NCI-H524 (cell line): Measurements from ENCODE around the gene CTPS2.
"Not testable (repeated sequence)": the region's sequence is repeated elsewhere in the genome, so short reads cannot be mapped to it uniquely, and the experiment has no call there.

Source experiments
- DNase-seq, 2 experiments: peaks; one replicate each; lab custom pipeline; 2025; lab: John Stamatoyannopoulos, UW

The CTPS2 gene

GRCh38 chrX:16603822-16604221 lies 108.6 kb downstream of the CTPS2 start:
- DNase-seq = no peak

DNA sequence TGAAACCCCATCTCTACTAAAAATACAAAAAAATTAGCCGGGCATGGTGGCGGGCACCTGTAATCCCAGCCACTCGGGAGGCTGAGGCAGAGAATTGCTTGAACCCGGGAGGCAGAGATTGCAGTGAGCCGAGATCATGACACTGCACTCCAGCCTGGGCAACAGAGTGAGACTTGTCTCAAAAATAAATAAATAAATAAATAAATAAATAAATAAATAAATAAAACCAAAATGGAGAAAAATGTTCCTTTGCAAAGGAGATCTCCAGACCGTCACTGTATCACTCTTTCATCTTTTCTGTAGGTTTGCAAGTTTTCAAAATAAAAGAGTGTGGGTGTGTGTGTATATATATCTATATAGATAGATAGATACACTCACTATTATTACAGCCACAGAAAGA lies 109.2 kb downstream of the CTPS2 start:
- not testable (repeated sequence) for DNase-seq

DNA sequence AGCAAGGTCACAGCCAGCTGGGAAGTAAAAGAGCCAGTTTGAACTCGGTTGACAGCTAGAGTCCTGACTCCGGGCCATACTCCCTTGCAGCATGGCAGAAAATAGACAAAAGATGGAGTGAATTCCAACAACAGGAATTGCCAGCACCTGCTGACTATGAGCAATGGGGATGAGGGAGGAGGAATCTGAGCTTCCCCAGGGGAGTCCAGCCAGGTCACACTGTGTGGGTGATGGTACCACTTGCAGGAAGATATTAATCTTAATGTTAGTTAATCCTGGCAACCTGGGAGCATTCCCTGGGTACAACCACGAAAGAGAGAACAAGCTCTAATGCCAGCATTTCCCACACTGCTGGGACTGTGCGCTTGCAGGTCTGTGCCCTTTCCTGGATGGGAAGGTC lies 110.6 kb downstream of the CTPS2 start:
- DNase-seq = no peak

DNA sequence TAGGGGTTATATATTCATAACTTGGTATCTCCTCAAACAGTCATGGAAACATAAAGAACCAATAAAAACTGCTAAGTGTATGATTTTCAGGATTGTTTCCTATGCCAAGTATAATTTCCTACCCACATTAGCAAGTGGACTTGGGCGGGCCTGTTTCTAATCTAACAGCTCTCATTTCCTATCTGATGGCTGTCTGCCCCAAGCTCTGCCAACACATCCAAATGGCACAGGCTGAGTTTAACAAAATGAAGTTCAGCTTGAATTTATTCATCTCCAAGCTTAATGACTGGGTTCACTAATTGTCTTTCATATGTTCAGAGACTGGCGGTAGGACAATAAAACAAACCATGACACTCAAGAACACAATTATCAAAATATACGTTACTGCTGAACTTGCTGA lies 118.0 kb downstream of the CTPS2 start:
- no peak for DNase-seq

GRCh38 chrX:16593801-16594200 lies 118.7 kb downstream of the CTPS2 start:
- no peak for DNase-seq

DNA sequence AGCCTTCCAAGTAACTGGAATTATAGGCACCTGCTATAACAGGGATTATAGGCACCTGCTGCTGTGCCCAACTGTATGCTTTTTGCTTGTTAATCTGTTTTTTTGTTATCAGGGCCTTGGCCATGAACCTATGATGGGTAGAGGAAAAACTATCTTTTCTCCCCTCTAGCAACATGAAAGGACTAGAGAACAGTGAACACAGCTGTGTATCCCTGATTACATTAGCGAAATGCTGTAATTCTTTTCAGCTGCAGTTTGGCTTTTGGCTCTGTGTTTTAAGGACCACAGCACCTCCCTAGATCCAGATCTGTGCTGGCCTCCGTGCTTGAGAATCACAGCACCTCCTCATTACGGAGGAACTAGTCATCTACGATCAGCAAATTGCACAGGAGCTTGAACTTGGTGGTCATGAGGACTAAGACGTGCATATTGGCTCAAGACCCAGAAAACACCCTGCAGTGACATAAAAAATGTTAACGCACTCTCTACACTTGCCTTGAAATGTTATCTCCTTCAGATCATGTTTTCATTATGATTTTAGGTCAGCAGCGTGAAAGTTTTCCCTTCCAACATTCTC lies 120.2 kb downstream of the CTPS2 start:
- DNase-seq = no peak

GRCh38 chrX:16589826-16590225 lies 122.6 kb downstream of the CTPS2 start:
- DNase-seq = no peak

DNA sequence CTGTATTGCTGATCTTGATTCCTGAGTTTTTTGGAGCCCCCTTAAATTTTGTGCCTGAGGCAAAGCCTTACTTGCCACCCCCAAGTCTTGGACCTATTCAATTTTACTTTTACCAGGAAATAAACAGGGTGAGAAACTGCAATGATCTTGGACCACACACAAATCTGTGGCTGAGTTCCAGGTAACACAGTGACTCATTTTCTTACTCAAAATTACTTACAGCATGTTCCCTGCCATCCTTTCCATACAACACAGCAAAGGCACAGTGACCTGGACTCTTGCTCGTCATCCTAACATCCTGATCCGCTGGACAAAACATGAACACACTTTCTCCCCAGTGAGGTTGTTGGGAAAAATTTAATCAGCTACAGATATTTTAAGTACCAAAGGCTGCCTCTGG lies 123.3 kb downstream of the CTPS2 start:
- no peak for DNase-seq

DNA sequence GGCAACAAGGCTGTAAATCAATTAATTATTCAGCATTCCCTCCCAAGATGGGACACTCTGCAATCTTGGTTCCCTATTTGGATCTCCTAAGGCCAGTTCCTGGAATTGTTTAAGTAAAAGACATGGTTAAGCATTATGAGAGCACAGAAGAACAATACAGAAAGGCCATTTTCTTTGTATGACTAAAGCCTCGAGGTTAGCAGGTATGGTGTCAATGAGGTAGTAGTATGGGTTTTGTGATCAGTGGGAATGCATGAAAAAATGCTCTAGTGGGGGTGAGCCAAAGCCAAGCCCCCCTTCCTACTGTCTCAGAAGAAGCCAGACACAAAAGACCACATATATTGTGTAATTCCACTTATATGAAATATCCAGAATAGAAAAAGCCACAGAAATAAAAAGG lies 124.2 kb downstream of the CTPS2 start:
- no peak for DNase-seq

DNA sequence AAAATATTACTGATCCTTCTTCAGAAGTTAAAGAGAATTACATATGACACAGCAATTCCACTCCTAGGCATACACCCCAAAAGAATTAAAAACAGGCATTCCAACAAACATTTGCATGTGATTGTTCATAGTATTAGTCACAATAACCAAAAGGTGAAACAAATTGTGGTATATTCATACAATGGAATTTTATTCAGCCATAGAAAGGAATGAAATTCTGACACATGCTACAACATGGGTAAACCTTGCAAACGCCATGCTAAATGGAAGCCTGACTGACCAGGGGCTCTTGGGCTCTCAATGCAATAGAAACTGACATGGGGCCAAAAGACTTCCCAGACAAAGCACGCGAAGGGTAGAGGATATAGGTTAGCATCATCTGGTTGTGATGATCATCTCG lies 124.6 kb downstream of the CTPS2 start:
- no peak for DNase-seq

DNA sequence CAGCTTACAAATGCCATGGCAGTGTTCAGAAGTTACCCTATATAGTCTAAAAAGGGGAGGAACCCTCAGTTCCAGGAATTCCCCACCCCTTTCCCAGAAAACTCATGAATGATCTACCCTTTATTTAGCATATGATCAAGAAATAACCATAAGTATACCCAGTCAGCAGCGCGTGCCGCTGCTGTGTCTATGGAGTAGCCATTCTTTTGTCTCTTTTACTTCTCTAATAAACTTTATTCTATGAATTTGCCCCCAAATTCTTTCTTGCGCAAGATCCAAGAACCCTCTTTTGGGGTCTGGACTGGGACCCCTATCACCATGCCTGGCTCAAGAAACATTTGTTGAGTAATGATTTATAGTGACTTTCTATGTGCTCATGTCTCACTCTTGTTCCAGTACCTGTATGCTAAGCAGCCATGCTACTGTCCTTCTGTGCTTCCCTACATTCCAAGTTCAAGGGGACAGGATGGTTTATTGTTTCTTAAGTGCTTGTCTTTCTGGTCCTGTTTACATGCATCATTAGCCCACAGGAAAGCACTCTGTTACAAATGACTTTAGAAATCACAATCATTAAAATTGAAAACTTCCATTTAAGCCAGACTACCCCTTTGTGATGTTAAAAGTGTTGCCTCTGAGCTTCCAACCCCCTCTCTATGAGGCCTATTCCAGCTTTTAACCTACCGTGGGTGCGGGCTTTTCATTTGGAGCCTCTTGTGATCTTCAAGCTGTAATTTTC lies 125.9 kb downstream of the CTPS2 start:
- DNase-seq = no peak

DNA sequence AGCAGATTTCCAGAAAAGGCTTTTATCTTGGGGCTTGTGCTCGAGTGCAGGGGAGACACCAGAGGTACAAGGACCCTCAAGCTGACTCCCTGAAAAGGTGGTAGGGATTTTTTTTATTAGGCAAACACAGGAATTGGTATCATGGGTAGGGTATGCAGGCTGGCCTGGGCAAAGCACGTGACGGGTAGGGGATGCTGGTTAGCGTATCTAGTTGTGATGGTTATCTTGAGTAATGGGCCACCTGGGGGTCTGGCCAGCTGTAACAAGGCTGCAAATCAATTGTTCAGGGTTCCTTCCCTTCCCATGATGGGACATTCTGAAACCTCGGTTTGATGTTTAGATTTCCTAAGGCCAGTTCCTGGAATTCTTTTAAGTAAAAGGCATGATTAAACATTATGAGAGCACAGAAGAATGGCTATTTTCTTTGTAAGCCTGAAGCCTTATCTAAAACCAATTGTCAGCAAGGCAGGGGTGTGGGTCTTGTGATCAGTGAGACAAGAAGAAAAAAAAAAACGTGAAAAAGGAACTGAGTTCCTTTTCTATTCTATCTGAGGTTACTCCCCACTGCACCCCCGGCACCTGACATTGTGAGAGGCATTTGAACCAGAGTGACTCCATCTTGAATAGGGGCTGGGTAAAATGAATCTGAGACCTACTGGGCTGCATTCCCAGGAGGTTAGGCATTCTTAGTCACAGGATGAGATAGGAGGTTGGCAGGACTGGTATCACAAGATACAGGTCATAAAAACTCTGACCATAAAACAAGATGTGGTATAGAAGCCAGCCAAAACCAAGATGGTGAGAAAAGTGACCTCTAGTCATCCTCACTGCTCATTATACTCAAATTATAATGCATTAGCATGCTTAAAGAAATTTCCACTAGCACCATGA lies 126.7 kb downstream of the CTPS2 start:
- DNase-seq = no peak

DNA sequence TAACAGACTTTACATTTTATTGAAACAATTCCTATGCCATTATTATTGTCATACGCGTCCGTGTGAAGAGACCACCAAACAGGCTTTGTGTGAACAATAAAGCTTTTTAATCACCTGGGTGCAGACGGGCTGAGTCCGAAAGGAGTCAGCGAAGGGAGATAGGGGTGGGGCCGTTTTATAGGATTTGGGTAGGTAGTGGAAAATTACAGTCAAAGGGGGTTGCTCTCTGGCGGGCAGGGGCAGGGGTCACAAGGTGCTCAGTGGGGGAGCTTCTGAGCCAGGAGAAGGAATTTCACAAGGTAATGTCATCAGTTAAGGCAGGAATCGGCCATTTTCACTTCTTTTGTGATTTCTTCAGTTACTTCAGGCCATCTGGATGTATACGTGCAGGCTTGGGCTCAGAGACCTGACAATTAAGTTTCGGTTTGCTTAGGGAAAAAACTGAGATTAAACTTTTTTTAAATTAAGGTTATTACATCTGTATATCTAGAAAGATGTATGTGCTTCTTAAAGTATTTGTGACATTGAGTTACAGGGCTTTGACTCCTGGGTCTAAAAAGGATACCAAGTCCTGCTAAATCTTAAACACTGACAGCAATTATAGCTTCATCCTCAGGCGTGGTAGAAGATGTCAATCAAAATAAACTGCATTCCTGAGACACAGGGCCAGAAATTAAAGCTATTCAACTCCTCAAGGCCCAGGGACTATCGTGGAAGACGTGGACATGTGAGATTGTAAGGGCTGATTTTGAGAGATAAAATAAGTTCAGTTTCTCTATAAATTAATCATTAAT lies 132.3 kb downstream of the CTPS2 start:
- DNase-seq = not testable (repeated sequence)

GRCh38 chrX:16579517-16579916 lies 133.0 kb downstream of the CTPS2 start:
- no peak for DNase-seq

GRCh38 chrX:16578218-16578617 lies 134.3 kb downstream of the CTPS2 start:
- no peak for DNase-seq

DNA sequence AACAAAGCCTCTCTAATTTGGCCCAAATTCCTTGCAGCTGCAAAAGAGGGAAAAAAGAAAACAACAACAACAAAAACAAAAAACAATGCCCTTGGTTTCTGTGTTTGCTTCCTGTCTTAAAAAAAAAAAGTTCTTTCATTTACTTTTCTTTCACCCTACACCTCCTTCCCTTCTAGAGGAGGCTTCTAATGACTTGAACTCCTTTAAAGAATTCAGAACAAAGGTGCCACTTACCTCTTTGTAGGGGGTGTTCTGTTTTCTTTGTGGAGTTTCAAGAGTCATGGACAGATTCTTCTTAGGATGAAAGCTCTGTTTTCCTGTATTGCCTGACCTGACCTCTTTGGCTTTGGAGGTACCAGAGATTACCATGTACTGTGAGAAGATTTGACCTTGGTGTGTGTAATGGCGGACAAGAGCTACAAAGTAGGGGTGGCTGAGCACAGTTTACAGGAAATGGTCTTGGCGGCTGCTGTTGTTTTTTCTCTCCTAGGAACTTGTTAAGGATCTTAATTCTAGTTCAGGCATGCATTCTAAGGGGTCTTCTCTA lies 134.9 kb downstream of the CTPS2 start:
- no peak for DNase-seq

DNA sequence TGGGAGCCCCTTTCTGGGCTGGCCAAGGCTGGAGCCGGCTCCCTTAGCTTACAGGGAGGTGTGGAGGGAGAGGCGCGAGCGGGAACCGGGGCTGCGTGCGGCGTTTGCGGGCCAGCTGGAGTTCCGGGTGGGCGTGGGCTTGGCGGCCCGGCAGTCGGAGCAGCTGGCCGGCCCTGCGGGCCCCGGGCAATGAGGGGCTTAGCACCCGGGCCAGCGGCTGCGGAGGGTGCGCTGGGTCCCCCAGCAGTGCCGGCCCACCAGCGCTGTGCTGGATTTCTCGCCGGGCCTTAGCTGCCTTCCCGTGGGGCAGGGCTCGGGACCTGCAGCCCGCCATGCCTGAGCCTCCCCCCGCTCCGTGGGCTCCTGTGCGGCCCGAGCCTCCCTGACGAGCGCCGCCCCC lies 137.1 kb downstream of the CTPS2 start:
- DNase-seq = not testable (repeated sequence)

GRCh38 chrX:16573781-16574180 lies 138.7 kb downstream of the CTPS2 start:
- no peak for DNase-seq

DNA sequence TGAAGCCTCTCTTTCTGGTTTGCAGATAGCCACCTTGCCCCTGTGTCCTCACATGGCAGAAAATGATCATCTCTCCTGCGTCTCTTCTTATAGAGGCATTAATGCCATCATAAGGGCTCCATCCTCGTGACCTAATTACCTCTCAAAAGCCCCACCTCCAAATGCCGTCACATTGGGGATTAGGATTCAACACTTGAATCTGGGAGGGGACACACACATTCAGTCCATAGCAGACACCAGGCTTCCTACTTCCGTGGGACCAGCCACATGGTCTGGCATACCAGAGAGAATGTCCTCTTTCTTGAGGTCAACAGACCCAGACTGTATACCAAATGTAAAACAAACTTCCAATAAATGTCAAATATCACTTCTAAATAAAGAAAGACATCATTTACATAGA lies 144.8 kb downstream of the CTPS2 start:
- no peak for DNase-seq

DNA sequence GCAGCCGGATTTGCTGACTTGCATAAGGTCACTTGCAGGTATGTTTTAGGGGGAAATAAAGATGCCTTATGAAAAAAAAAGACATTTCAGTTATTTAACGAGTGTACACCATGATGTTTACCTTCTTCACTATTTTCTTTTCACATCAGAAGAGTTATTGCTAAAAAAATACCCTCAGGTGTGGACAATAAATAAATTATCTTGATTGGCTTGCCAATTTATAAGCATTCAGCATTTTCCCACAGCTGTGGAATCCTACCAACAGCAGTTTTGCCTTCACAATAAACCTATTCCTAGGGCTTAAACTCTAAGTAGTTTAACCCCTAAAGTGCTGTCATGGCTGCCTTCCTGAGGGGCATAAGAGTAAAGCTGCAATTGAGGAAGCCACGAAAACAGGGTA lies 145.9 kb downstream of the CTPS2 start:
- no peak for DNase-seq

DNA sequence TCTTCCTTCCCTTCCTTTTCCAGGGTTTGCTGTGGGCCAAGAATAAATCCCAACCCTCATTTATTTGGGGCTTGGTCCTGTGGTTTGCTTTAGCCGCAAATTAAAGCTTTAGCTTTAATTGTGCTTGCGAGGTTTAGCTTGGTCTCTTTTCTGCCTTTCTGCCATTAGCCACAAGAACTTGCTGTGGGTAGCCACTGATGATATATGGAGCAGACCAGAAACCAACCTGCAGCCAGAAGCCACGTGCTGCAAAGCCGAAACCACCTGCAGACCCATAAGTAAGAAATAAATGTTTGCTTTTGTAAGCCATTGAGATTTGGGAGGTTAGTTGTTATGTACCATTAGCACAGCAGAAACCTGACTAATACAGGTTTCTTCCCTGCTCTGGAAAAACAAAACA lies 152.3 kb downstream of the CTPS2 start:
- no peak for DNase-seq

DNA sequence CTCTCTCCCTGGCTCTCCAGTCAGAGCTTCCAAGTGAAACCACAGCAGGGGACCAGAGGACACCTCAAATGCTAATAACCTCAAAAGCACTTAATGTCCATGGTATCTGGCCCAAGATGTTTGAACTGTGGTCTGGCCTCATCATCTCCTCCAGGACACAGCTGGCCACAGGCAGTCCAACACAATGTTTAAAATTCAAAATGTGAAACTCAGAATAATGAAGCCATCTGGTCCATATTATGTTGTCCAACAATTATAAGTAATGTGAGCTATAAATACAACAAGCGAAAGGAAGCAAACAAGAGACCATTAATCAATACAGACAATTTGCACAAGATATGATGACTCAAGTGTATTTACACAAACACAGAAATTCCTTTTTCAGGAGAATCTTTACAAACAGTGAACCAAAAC lies 153.3 kb downstream of the CTPS2 start:
- DNase-seq = no peak
